HG02678 (cell line): ENCODE measurements around the gene NFKB1.
"Not testable (repeated sequence)": the region's sequence is repeated elsewhere in the genome, so short reads cannot be mapped to it uniquely, and the experiment has no call there.

Experiments
- ATAC-seq: cut with Tn5 transposase; IDR thresholded peaks from one replicate; pipeline ENCODE4 v1.9.1; 2021; ENCODE audit warnings: mild to moderate bottlenecking, moderate library complexity; ENCODE audit not compliant: unreplicated experiment

NFKB1 gene

GRCh38 chr4:102500696-102501446, at the start of gene NFKB1:
TSS of gene NFKB1 (plus strand) at chr4:102501359. CDS start at chr4:102525519, 24,160 bp downstream.
- ATAC-seq = peak; percentile 59

- no peak for ATAC-seq
These were observed 48.3 kb upstream of the NFKB1 start for GRCh38 chr4:102452854-102453253.

GRCh38 chr4:102453827-102454226, 47.3 kb upstream of the NFKB1 start:
- no peak for ATAC-seq

GRCh38 chr4:102454268-102454667, 46.9 kb upstream of the NFKB1 start:
- ATAC-seq = no peak

GRCh38 chr4:102454981-102455685, 46.0 kb upstream of the NFKB1 start:
- ATAC-seq = no peak

- ATAC-seq = no peak
These were observed 45.4 kb upstream of the NFKB1 start for GRCh38 chr4:102455750-102456149.

GRCh38 chr4:102466298-102466697, 34.9 kb upstream of the NFKB1 start:
- no peak for ATAC-seq

- no peak for ATAC-seq
These were observed 31.4 kb upstream of the NFKB1 start for GRCh38 chr4:102469806-102470205.

- ATAC-seq = no peak
These were observed 28.6 kb upstream of the NFKB1 start for GRCh38 chr4:102472441-102473013.

GRCh38 chr4:102473476-102473875, 27.7 kb upstream of the NFKB1 start:
- no peak for ATAC-seq

GRCh38 chr4:102474736-102475504, 26.2 kb upstream of the NFKB1 start:
- ATAC-seq = no peak

GRCh38 chr4:102477657-102478056, 23.5 kb upstream of the NFKB1 start:
- ATAC-seq = no peak

GRCh38 chr4:102478186-102478585, 23.0 kb upstream of the NFKB1 start:
- ATAC-seq = no peak

- ATAC-seq = not testable (repeated sequence)
These were observed 21.3 kb upstream of the NFKB1 start for GRCh38 chr4:102479832-102480231.

- no peak for ATAC-seq
These were observed 18.0 kb upstream of the NFKB1 start for GRCh38 chr4:102483120-102483519.

- ATAC-seq = not testable (repeated sequence)
These were observed 17.0 kb upstream of the NFKB1 start for GRCh38 chr4:102483990-102484692.

GRCh38 chr4:102492531-102493241, 8.5 kb upstream of the NFKB1 start:
- ATAC-seq = no peak

- no peak for ATAC-seq
These were observed 7.9 kb upstream of the NFKB1 start for GRCh38 chr4:102493257-102493656.

- ATAC-seq = no peak
These were observed 7.4 kb upstream of the NFKB1 start for GRCh38 chr4:102493794-102494193.

- ATAC-seq = no peak
These were observed 6.6 kb upstream of the NFKB1 start for GRCh38 chr4:102494603-102495002.
